ENCODE data around the gene SCTR. TPM values are rescaled to one million over a fixed set of nuclear protein-coding genes. Genes with fewer than 3 reads are reported as not detected.

The SCTR gene
- not detected in 2 replicates for total RNA-seq

DNA sequence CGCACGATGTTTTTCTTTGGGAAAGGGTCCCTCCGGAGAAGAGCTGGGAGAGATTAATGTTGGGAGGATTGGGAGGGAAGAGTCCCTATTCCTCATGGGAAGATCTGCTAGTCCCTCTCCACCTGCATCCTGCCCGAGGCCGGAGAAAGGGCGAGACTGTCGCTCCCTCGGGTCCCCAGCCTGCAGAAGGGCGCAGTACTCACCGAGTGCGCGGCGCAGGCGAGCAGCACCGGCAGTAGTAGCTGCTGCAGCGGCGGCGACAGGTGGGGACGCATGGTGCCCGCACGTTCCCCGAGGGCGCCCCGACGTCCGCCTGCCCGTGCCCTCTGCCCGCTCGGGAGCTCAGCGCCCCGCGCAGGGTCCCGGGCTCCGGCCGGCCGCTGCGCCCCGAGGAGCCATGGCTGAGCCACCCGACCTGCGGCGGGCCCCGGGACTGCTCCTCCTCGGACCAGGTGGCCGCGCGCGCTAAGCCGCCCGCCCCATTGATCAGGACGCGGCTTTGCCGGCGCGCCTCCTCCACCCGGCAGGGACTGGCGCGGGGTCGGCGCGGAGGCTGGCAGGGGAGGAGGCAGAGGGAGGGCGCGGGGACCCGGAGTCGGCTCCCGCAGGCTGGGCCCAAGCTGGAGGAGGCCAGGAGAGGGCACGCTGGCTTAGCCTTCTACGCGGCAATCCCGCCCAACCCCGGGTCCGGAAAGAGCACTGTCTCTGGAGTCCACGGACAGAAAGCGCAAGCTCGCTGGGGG lies at the start of gene SCTR:
Gene SCTR (minus strand): TSS at position 532 of the 743 bp plus-strand sequence. CDS start 257 bp downstream, at position 275.

GRCh38 chr2:119544075-119544938 lies 20.0 kb upstream of the SCTR start, which contains the start of gene CFAP221:
CFAP221 (plus strand) TSS chr2:119544449; CDS start chr2:119546132, 1,683 bp downstream.

GRCh38 chr2:119431155-119431975 lies 92.9 kb downstream of the SCTR start, which contains the start of gene TMEM37:
TMEM37 (plus strand) TSS chr2:119431854; CDS start chr2:119431904, 50 bp downstream.

Other genes starting within 250 kb of the SCTR start
- 5.0 and 13.0 TPM in 2 replicates for gene C2orf76, start 157.6 kb downstream of the SCTR start, total RNA-seq
- 115 and 132 TPM in 2 replicates for gene DBI, start 157.5 kb downstream of the SCTR start, total RNA-seq
- gene TMEM37, start 92.6 kb downstream of the SCTR start, total RNA-seq, result 0.06 and 0.49 TPM in 2 replicates
- gene CFAP221, start 20.0 kb upstream of the SCTR start, total RNA-seq, result 0.06 and 0.16 TPM in 2 replicates
- gene TMEM177, start 154.7 kb upstream of the SCTR start, total RNA-seq, result 7.8 and 7.9 TPM in 2 replicates
- 24.6 and 42.7 TPM in 2 replicates for gene PTPN4, start 235.4 kb upstream of the SCTR start, total RNA-seq